Epidermal melanocyte (primary cell): ENCODE results near the gene CACNB4.

ENCODE experiments used
- DNase-seq: peaks from one replicate; pipeline ENCODE4 v3.0.0; 2011; ENCODE audit warnings: low spot score; ENCODE audit not compliant: insufficient read length

The CACNB4 gene

DNA sequence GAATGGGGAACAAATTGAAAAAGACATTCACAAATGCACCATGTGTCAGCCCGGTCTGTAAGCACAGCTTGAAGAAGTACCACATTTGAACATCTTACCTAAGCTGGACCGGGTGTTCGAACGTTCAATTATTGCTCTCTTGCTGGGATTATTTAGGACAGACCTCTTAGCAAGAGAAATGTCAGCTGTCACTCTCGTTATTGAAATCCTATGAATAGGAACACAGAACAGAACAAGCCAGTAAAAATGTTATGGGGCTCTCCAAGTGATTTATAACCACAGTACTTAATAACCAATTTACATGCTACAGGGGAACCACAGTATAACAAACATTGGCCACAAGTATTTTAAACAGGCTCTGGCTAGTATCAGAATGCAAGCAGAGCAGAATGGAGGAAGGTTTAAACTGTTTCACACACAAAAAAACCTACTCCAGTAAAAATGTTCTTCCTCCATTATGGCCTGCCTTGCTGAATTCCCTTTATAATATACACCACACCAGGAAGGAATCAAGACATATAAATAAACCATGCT, 238.2 kb downstream of the CACNB4 start:
- DNase-seq = no peak

DNA sequence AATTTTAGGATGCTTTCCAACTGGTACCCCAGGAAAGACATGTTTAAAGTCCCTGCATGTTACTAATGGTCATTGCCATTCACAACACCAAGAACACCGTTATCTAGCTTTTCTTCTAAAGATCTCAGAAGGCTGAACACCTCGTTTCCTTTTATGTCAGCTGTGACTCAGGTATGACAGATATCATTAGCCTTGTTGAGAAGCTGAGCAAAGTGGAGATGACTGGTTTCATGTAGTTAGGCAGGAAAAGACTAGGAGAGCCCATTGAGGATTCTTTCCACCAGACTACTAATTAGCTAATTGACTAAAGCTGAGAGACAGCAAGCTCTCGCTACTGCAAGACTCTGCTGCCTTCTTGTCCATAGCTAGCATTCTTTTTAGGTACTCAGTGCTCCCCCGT, 238.6 kb downstream of the CACNB4 start:
- DNase-seq = no peak

DNA sequence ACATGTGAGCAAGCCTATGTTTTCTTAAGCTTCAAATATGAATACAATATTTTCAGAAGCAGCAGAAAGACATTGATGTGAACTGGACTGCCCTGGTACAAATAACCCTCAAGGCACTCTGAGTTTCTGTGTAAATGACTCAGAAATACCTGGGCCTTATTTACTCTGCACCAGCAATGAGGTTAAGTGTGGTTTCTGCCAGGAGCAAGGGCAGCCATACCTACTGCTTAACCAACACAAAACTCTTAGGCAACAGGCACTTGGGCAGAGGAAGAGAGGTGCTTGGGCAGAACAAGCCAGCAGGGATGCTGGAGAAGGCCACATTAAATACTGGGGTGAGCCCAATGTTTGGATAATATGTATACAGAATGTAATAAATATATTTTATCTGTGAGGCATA, 241.2 kb downstream of the CACNB4 start:
- no peak for DNase-seq

DNA sequence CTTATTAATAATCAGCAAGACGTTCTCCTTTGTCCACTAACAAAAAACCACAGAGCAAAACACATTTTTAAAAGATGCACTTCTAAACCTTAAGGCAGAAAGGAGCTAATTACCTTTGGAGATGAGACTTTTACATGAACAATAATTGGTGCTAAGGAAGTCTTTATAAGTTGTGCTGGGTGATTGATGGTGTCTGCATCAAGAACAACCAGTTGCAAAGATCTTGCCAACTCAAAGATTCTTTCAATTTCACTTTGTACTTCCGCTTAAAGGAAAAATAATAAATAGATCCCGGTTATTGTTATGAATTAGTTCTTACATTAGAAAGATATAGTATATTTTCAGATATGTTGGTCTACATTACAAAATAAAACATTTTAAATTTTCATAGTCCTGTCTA, 243.7 kb downstream of the CACNB4 start:
- no peak for DNase-seq

DNA sequence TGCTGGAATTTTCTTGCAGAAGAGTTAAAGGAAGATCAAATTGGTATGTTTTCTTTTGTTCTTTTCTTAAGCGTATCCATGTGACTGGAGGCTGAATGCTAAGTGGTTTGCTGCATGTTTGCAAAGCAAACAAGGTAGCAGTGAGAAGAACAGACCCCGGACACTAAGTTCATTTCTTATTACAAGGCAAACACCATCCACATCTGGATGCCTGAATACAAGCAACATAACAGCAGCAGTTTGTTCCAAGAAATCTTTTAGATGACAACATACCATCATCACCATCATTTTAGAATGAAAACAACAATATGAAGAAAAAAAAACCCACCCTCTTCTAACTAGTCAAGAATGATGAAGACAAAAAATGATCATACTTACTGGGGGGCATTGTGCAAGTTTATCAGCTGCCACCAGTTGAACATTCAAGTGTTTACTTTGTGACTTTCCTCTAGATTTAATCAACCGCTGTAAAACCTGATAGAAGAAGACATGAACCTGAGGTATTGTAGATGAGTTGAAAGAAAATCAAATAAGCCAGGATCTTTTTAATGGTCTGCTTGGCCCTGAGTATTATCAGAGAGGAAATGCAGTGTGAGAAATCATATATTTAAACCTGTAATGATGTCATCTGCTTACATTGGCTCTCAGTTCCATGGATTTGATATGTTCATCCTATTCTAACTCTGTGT, 245.6 kb downstream of the CACNB4 start:
- no peak for DNase-seq

DNA sequence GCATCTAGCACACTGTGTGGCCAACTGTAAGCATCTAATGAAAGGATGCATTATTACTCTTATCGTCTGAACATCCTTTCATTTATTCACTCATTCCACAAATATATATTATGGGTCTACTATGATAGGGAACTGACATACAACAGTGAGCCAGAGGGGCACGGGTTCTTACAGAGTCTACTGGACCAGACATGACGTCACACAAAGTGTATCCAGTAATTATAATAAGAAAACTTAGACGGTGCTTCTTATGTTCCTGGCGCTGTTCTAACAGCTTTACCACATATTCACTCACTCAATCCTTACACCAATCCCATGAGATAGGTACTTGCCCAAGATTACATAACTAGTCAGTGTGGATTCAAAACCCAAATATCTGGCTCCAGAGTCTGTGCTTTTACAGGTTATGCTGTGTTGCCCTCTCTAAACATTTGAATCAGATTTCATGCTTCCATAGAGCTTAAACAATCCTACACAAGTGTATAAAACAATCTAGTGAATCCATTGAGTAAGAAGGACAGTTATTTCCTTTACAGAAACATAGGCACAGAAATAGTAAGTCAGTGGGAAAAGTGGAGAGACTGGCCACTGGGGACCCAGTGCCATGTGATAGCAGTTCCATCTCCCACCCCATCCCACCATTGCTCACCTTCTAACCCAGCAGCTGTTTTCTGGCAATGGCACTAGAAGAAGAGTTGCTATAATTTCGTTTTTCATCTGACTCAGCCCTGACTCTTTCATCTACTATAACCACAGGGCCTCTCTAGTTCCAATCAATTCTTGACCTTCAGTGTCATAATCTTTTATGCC, 246.4 kb downstream of the CACNB4 start:
- no peak for DNase-seq

DNA sequence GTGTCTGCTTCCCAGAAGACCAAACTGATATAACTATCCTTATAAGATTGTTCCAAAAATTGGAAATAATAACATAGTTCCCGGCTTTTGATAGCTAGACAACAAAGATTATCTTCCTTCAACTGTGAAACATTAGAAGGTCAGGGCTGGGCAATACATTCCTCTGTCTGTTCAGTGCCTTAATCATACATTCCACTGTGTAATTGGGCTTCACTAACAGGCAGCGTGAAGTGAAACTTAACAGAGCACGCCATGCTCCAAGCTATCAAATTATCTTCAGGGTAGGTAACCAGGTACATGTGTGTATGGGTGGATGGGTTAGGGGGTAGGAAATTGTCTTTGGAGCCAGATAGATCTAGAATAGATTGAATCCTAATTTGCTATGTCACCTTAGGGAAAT, 247.1 kb downstream of the CACNB4 start:
- no peak for DNase-seq

DNA sequence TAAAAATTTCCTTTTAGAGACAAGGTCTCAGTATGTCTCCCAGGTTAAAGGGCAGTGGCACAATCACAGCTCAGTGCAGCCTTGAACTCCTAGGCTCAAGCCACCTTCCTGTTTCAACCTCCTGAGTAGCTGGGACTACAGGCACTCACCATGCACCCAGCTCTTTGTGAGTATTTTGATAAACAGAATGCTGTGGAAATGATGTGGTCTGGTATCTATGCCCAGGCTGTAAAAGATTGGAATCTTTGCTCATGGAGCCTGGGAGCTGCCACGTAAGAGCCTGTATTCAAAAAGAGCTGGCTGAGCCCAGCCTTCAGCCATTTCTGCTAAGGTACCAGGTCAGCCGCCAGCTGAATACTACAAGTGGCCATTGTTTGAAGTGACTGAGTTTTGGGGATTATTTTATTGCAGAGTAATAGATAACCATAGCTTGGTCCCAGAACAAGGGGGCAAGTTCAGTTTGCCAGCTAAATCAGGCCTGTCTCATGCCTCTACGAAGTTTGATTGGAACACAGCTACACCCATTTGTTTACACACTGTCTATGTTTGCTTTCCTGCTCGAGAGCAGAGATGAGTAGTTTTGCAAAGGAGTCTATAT, 249.3 kb downstream of the CACNB4 start:
- DNase-seq = no peak

DNA sequence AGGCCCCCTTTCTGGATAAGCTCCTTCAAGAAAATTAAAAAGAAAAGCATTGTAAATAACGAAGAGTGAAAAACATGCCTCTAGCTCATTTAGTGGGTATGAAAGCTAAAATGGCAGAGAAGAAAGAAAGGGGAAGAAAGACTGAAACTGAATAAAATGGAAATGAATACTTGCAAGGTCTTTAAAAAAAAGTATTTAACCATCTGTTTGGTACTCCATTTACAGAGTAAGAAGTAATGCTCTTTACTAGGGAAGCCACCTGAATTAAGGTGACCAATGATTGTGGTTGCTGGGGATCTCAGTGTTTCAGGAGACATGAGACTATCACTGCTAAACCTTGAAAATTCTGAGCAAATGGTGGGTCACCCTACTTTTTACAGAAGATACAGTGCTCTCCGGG, 253.0 kb downstream of the CACNB4 start:
- DNase-seq = no peak

DNA sequence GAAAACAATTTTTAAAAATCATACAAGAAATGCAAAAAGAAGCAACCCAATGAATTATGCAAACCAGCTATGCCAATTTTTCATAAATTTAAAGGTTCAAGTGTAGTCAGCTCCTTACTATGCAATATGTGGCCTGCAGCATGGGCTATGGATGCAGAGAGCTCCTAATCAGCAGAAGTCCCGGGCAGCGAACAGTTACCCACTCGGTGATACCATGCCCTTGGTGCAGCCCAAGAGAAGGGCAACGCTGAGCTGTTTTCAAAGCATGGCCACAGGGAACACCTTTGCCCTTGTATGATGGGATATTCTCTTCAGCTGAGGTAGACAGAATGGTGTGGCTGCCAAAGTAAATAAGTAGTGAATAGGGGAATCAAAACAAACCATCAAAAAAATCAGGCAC, 253.4 kb downstream of the CACNB4 start:
- no peak for DNase-seq

DNA sequence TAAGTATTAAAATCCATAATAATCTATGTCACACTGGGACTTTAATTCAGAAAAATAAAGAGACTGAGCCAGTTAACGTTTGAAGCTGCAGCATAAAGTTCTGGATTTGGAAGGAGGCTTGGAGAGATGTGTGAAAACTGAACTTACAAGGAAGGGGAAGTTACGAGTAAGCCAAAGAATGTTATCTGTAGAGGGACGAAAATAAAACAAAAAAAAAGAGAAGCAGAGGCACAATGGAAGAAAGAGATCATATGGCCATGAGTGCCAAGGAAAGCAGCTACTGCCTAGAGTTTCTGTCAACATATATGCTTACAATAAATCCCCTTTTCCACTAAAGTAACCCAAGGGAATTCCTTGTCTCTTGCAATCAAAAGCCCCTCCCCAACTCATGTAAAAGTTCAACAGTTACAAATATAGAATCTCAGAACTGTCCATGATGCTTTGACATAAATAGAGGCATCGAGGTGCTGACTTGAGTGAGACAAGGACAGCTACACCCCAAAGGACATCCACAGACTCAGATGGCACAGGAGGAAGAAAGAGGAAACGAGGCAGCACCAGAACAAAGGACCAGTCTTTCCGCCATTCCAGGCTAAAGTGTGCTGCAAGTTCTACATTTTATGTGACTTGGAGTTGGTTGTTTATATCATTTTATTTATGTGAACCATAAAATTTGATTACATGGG, 254.5 kb downstream of the CACNB4 start:
- no peak for DNase-seq

DNA sequence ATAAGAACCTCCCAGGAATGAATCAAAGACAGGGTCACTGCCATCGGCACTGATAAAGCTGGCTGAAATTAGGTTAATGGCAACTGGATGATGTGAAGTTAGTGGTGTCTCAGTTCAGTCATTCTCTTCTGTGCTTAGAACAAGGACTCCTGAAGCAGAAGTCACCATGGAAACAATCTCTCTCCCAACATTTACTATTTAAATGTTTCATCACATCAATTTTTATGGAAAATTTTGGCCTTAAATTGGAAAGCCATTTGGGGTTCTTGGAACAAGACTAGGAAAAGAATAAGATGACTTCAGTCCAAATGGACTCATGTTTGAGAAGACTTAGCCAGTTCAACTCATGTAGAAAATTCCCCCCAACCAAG, 255.2 kb downstream of the CACNB4 start:
- DNase-seq = no peak

DNA sequence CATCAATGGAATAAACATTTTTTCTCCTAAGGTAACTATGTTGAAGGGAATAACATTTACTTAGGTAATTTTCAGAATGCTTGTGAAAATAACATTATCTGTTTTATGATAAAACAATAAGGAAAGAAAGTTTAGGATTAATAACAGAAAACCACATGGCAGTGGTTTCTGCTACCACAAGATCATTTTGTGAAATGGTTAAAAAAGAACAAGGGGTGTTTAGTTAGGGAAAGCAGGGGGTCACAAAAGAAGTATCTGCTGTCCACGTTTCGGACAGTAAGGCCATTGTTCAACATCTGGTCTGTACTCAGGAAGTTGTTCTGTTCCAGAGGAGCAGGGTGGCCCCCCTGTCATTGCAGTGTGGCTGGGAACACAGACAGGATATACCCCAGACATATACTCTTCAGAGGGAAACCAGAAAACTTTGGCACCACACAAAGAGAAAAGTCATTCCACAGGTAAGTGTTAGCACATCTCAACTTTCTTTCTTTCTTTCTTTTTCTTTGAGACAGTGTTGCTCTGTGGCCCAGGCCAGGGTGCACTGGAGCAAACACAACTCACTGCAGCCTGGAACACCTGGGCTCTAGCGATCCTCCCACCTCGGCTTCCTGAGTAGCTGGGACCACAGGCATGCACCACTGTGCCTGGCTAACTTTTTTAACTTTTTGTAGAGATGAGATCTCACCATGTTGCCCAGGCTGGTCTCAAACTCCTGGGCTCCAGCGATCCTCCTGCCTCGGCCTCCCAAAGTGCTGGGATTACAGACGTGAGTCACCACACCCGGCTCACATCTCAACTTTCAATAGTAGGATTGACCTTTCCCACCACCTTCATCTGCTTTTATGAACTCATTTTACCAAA, 255.8 kb downstream of the CACNB4 start:
- no peak for DNase-seq

DNA sequence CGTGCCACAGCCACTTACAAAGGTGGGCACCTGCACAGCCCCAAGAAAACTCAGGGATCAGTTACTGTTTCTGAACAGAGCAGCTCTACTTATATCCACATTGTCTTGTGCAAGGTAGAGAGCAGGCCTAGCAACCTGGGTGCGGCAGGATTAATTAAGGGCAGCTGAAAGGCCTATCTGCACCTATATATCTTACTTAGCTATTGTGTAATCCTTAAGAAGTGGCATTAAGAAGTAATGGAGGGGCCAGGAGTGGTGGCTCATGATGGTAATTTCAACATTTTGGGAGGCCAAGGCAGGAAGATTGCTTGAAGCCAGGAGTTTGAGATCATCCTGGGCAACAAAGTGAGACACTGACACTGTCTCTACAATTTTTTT, 257.8 kb downstream of the CACNB4 start:
- DNase-seq = no peak

DNA sequence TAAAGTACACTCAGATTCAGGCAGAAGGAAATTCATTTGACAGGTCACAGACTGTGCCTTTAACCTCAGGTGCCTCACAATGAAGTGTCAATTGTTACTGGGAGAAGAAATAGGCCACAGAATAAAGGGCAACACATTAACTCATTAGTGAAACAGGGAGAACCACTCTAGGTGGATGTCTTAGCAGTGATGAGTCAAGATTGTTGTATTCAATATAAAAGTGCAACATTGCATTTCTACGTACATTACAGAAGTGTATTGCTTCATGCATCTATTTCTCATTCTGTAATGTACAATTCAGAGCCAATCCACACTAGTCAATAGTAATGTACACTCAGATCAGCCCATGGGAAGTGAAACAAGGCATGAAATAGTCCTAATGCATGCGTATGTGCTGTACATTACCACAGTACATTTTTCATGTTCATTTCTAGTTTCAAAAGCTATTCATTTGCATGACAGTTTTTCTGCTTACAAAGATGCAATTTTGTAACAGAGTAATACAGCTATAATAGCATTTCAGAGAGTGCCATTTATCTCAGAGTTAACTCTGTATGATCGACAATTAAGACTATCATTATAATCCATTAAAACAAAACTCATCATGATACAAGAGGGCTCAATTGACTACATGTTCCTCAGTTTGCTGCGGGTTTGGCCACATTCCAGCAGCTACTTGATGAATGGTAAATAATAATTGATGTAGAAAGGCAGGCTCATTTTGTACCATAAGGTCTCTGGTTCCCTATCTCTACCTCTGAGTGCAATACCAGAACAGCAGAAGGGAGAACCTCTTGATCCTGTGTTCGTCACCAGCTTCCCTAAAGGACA, 258.4 kb downstream of the CACNB4 start:
- DNase-seq = no peak

DNA sequence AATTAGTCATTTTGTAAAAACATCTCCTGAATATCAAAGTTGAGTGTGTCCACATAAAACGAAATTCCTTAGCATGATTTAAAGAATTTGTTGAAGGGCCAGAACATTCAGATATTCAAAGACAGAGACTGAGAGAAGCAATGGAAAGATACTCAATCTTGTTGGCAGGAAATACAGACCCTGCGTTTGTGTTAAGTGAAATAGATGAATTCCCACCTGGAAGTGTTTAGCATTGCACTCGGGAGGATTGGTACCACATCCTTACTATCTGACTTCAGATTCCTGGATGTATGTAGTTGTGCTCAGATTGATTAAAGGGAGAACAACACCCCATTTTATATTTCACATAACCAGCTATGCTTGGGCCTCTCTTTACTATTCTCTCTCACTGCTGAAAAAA, 260.9 kb downstream of the CACNB4 start:
- no peak for DNase-seq

DNA sequence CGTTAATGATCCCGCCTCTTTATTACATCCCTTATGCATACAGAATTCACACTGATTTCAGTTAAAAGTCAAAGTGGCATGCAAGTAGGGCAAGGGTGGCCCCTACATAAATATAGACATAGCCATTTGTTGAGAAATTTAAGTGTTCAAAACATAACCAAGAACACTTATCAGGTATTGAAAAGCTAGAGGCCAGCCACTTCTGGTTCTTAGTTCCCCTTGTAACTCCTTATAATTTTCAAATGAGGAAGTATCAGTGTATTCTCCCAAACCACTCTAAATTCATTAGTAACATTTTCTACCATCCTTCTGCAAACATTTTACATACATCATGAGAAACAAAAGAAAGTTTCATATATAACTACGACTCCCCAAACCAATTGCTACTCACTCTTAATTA, 264.9 kb downstream of the CACNB4 start:
- DNase-seq = no peak

DNA sequence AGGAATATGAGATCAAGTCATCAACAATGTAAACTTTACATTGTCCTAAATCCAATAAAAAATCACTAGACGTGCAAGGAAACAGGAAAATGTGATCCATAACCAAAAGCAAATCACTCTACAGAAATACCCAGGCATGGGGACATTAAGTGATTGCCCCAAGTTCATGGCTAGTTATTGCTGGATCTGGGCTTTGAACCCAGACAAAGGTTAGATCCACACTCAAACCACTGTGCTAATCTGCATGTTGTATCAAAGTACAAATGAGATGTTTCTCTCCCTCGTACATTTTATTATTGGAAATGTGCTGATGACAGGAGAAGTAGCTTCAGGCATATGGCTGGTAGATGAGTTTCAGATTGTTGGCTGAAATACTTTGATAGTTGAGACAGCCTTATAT, 267.9 kb downstream of the CACNB4 start:
- no peak for DNase-seq

DNA sequence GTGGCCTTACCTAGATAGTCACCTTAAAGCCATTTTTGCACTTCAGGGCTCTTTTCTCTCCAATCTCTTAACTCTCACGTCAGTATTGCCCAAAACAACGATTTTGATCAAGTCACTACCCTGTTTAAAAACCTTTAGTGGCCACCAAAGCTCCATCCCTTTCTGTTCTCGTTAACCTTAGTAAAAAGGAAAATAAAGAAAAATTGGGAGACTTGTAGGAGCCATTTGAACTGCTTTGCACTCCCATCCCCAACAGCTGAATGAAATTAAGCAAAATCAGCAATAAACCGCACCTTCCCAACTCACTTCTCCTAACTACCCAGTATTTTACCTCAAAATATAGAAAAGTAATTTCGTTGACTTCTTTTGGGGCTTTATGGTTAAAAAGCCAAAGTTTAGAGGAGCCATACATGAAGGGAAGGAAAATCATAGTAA, 269.9 kb downstream of the CACNB4 start:
- DNase-seq = no peak
